ENCODE results near the gene CFAP299. TPM values are rescaled to one million over a fixed set of nuclear protein-coding genes. Genes with fewer than 3 reads are reported as not detected.

Gene CFAP299
- total RNA-seq (2022; extraction: Qiagen RNA extraction), result not detected in 5 replicates

DNA sequence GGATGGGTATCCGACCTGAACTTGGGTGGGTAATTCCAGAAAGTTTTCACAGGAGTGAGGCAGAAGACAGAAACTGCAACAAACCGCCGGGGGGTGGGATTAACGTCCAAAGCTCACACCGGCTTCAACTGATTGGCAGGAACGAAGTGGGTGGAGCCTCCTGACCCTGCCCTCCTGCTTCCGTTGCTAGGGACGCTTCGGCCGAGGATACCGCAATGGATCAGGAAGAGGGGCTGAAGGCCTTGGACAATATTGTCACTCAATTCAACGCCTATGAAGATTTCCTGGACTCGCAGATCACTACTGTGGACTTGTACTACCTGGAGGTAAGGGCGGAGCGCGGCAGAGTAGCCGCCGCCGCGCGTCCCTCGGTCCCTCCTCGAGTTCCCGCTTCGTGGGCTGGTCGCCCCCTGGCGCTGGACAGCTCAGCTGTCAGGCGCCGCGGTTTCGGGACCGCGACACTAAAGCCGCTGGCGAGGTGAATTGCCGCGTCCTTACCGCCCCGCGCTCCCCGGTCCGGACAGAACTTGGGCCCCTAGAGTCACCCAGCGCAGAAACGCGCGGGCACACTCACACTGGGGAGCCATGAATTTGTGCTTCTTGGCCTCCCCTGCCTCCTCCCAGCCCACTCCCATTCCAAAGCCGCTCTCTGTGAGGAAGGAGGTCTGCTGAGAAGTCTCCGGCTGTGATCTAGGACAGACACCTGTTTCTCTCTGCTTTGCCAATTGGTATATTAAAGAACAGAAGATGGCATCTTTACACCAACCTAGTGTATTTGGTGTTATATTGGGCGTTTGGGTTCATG, at the start of gene CFAP299:
TSS of gene CFAP299 (plus strand) at position 177 of the 805 bp plus-strand sequence.

Other genes with a start within 250 kb of the CFAP299 start
- gene PRDM8, start 138.2 kb upstream of the CFAP299 start, total RNA-seq (2022; extraction: Qiagen RNA extraction), result 0.06 to 0.33 TPM (median 0.12 TPM) in 5 replicates
- 0.11 to 0.31 TPM (median 0.12 TPM) in 5 replicates for gene FGF5, start 69.1 kb upstream of the CFAP299 start, total RNA-seq (2022; extraction: Qiagen RNA extraction)